Panc1 (cell line): ENCODE results near the gene TMEM98. TPM values are rescaled to one million over a fixed set of nuclear protein-coding genes. Genes with fewer than 3 reads are reported as not detected.
"Not testable (repeated sequence)": the region's sequence is repeated elsewhere in the genome, so short reads cannot be mapped to it uniquely, and the experiment has no call there.

Experiments used
- ATAC-seq: fragments of 200-7000 bp; cut with Tn5 transposase; 2 replicates; pipeline ENCODE4 v1.9.1; 2020; ENCODE audit warnings: mild to moderate bottlenecking, moderate library complexity
- BruUV-seq: library from RNA; stranded (reverse); fragments of 400-500 nt; replicated peaks from 2 replicates; lab custom pipeline; 2021; lab: Mats Ljungman, UMichigan
- CTCF ChIA-PET: fragments of 300-600 bp; sonication (Branson Sonifier 250); formaldehyde crosslinking; loops from one replicate; lab custom pipeline; 2022; ENCODE audit warnings: antibody characterized with exemption; lab: Charles Lee
- POLR2A ChIA-PET: fragments of 300-600 bp; sonication (Branson Sonifier 250); formaldehyde crosslinking; loops from one replicate; lab custom pipeline; 2022; ENCODE audit warnings: antibody characterized with exemption; lab: Charles Lee
- DNase-seq: peaks from one replicate; pipeline ENCODE4 v3.0.0-alpha.2; 2010; ENCODE audit warnings: low read depth, low spot score
- H3K27ac ChIP-seq: 2 replicates; pipeline ENCODE4 v1.5.1; 2011; ENCODE audit warnings: mild to moderate bottlenecking, low read length, inconsistent platforms
- H3K27me3 ChIP-seq: fragments of 200-500 bp; sonication (Bioruptor generic); 2 replicates; pipeline ENCODE4 v1.6.0; 2014; ENCODE audit warnings: low read length, inconsistent platforms; ENCODE audit not compliant: control insufficient read depth, insufficient read depth
- H3K36me3 ChIP-seq: fragments of 200-500 bp; sonication (Bioruptor generic); 2 replicates; pipeline ENCODE4 v1.5.1; 2014; ENCODE audit warnings: inconsistent platforms, mild to moderate bottlenecking, low read length, moderate library complexity; ENCODE audit not compliant: control insufficient read depth, insufficient read depth
- H3K4me1 ChIP-seq: 2 replicates; pipeline ENCODE4 v1.5.1; 2011; ENCODE audit warnings: inconsistent platforms, mild to moderate bottlenecking, low read length, moderate library complexity; ENCODE audit not compliant: control insufficient read depth, insufficient read depth
- H3K4me3 ChIP-seq, 2 experiments: 2 replicates each; pipeline ENCODE4 v1.5.1; 2011 to 2012; ENCODE audit warnings: low read depth in 2 of 2, low read length in 2 of 2, mild to moderate bottlenecking in 2 of 2, inconsistent platforms in 1 of 2, moderate library complexity in 1 of 2
- H3K9me3 ChIP-seq: fragments of 200-500 bp; sonication (Bioruptor generic); 2 replicates; pipeline ENCODE4 v1.5.1; 2014; ENCODE audit warnings: low read depth, mild to moderate bottlenecking, inconsistent platforms, low read length, moderate library complexity; ENCODE audit not compliant: control insufficient read depth, insufficient read depth
- CTCF ChIP-seq: fragments of 450-650 bp; IDR thresholded peaks from 2 replicates; pipeline ENCODE4 v1.5.1; 2017; ENCODE audit warnings: mild to moderate bottlenecking
- POLR2AphosphoS5 ChIP-seq: IDR thresholded peaks from 2 replicates; pipeline ENCODE4 v1.6.1; 2012; ENCODE audit warnings: mild to moderate bottlenecking, low read depth, low read length, moderate library complexity
- REST ChIP-seq, 2 experiments: IDR thresholded peaks; 2 replicates each; pipeline ENCODE4 v1.6.1; 2011 to 2012; ENCODE audit warnings: low read depth in 2 of 2, control low read depth in 1 of 2, low read length in 1 of 2, mild to moderate bottlenecking in 1 of 2, moderate library complexity in 1 of 2; ENCODE audit not compliant: insufficient read depth in 1 of 2
- SIN3A ChIP-seq: IDR thresholded peaks from 2 replicates; pipeline ENCODE4 v1.6.1; 2012; ENCODE audit warnings: low read depth, mild to moderate bottlenecking, low read length, moderate library complexity, borderline replicate concordance; ENCODE audit not compliant: insufficient read depth
- TCF7L2 ChIP-seq: IDR thresholded peaks from 2 replicates; pipeline ENCODE4 v1.6.1; 2011; ENCODE audit warnings: mild to moderate bottlenecking, low read depth, low read length, inconsistent platforms
- in situ Hi-C: cut with HindIII; loops from 2 replicates; pipeline ENCODE4 v1.10.0; 2016; ENCODE audit warnings: low sequenced_read_pairs, low pct_unique_long_range_greater_than_20kb
- intact Hi-C: fragments of 100-400 bp; cut with micrococcal nuclease; formaldehyde crosslinking; loops from one replicate; pipeline ENCODE4 v1.10.0; 2022; ENCODE audit not compliant: unreplicated experiment
- total RNA-seq: library from RNA; stranded (reverse); gene quantifications from one replicate; pipeline ENCODE4 v1.2.1, GENCODE V29; 2021; ENCODE audit not compliant: unreplicated experiment

Gene TMEM98
- total RNA-seq, 1 experiment from 2014 or later: 2.2 TPM

GRCh38 chr17:32985050-32985756, 57.2 kb downstream of the TMEM98 start:
- BruUV-seq: no TSS peak

GRCh38 chr17:32987453-32987805, 59.5 kb downstream of the TMEM98 start:
- H3K27me3 ChIP-seq, in situ Hi-C loops, H3K27ac ChIP-seq, CTCF ChIA-PET, H3K36me3 ChIP-seq, H3K4me1 ChIP-seq, DNase-seq, H3K9me3 ChIP-seq, intact Hi-C loops, BruUV-seq, ATAC-seq, H3K4me3 ChIP-seq: not testable (repeated sequence)
- POLR2A ChIA-PET: interaction anchor here (0.6 kb wide), 1 partner anchor 11 kb away, joined by 3 read pairs; no protein-coding TSS in a partner anchor

More at GRCh38 chr17:32985050-32985756, 57.2 kb downstream of the TMEM98 start:
- H3K9me3 ChIP-seq: no peaks in the 10 kb centered on the region
- no peaks in the 10 kb centered on the region for H3K4me1 ChIP-seq
- no peak for DNase-seq
- no peak for TF ChIP-seq POLR2AphosphoS5
- TF ChIP-seq REST (IDR thresholded peaks at IDR 0.05; ENCODE audit: insufficient read depth in 1 of 2, low read depth in 2 of 2, low read length in 1 of 2): no peak
- no peak for TF ChIP-seq CTCF
- TF ChIP-seq SIN3A: no peak
- no peak for TF ChIP-seq TCF7L2
- ChIA-PET POLR2A (interaction anchor here (0.7 kb wide), 1 partner anchor 251 kb away, joined by 3 read pairs; no protein-coding TSS in a partner anchor), CTCF (no interaction called here)
- no peaks in the 10 kb centered on the region for H3K36me3 ChIP-seq
- no peak overlapping the region for H3K27ac ChIP-seq
- in situ Hi-C loops (no loop called here), intact Hi-C loops (no loop called here)
- H3K27me3 ChIP-seq: no peaks in the 10 kb centered on the region
- H3K4me3 ChIP-seq: no peak overlapping the region
- no peak for ATAC-seq

- H3K27me3 ChIP-seq, POLR2A ChIA-PET, in situ Hi-C loops, DNase-seq, BruUV-seq, H3K36me3 ChIP-seq, H3K4me1 ChIP-seq, H3K27ac ChIP-seq, ATAC-seq, CTCF ChIA-PET, H3K9me3 ChIP-seq, intact Hi-C loops, H3K4me3 ChIP-seq: not testable (repeated sequence)
Measured at GRCh38 chr17:32987868-32988267, 59.9 kb downstream of the TMEM98 start.
